Measurements from ENCODE around the gene CLDND1. TPM values are rescaled to one million over a fixed set of nuclear protein-coding genes. Genes with fewer than 3 reads are reported as not detected.

CLDND1 gene
- total RNA-seq, 1 experiment from 2014 or later = 80.6 TPM

DNA sequence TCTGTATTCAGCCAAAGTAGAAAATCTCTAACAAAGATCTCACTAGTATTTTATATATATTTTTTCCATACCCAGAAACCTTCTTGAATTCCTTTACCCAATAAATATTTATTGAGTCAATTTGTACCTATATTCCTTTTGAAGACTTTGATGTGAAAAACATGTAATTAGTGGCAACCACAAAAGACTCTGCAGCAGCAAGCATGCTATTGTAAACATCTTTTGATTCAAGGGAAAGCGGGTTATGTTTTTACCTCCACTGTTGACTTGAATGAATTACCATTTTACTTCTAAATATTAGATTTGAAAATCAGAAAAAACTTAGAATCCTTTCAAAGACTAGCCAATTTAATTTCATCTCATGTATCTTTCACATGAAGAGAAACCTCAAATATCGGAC lies 11.5 kb upstream of the CLDND1 start (continued):
- TF ChIP-seq ZNF416 (CRISPR knock-in tag; IDR thresholded peaks at IDR 0.05) (no peak), MYBL2 (CRISPR knock-in tag; IDR thresholded peaks at IDR 0.05) (no peak), ZNF396 (CRISPR knock-in tag; IDR thresholded peaks at IDR 0.05; ENCODE audit: borderline replicate concordance) (no peak)

DNA sequence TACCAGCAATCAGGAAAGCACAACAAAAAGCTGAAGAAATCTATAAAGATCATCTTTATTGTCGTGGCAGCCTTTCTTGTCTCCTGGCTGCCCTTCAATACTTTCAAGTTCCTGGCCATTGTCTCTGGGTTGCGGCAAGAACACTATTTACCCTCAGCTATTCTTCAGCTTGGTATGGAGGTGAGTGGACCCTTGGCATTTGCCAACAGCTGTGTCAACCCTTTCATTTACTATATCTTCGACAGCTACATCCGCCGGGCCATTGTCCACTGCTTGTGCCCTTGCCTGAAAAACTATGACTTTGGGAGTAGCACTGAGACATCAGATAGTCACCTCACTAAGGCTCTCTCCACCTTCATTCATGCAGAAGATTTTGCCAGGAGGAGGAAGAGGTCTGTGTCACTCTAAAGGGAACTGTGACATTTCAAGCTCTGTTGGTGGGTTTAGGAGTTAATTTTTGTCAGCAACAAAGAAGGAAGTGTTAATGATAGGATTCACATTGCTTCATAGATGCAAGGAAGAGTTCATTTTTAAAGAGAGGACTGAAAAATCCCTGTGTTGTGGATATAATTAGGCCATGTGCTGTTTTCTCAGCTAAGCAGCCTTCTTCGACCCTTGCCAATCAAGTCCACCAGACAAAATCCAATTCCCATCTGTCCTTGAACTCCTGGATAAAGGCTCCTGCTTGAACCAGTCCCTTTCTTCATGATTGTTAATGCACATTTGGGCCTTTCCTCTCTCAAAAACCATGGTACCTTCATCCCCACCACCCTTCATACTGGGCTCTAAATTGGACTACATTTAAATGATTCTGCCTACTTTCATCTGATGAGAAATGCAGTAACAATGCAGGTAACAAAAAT lies 10.2 kb upstream of the CLDND1 start:
- Mint-ChIP-seq H3K9me3 (no peaks in the 10 kb centered on the region), H3K27ac (no peak overlapping the region), H3K4me3 (no peak overlapping the region), H3K36me3 (no peaks in the 10 kb centered on the region), H3K4me1 (peaks cover 6% of the 10 kb centered on the region), H3K27me3 (ENCODE audit: low read depth) (no peaks in the 10 kb centered on the region)
- TF ChIP-seq CBFB (CRISPR knock-in tag; IDR thresholded peaks at IDR 0.05; ENCODE audit: low read depth) (no peak), ZNF396 (CRISPR knock-in tag; IDR thresholded peaks at IDR 0.05; ENCODE audit: borderline replicate concordance) (no peak), TP53 (CRISPR knock-in tag; IDR thresholded peaks at IDR 0.05) (no peak), IRF2 (CRISPR knock-in tag; IDR thresholded peaks at IDR 0.05; ENCODE audit: borderline replicate concordance, low read depth) (no peak), SMAD3 (CRISPR knock-in tag; IDR thresholded peaks at IDR 0.05; ENCODE audit: borderline replicate concordance) (no peak), NR1H2 (CRISPR knock-in tag; IDR thresholded peaks at IDR 0.05) (no peak)
- TF ChIP-seq, protein P1, sequence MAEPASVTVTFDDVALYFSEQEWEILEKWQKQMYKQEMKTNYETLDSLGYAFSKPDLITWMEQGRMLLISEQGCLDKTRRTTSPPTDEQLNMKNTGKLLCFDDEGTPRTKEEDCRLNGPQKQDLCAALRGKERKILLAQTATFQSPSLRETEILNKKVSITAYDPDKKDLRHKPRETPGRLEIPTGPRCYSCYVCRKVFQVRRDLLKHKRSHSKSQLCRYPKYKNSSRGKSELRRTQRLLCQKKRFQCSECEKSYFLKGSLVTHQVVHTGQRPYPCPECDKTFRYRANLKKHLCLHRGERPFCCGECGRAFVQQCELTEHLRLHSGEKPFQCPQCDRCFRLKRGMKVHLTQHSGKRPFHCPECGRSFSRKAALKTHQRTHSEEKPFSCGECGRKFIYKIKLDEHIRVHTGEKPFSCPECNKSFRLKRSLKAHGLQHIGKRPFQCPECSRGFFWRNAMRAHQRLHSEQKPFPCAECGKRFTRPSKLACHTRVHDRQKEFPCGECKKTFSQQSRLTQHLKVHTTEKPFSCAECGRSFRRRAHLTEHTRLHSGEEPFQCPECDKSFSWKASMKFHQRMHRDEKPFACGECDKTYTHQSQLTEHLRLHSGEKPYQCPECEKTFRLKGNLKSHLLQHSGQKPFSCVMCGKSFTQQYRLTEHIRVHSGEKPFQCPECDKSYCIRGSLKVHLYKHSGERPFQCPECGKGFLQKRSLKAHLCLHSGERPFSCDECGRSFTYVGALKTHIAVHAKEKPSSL (CRISPR knock-in tag; conservative IDR thresholded peaks at IDR 0.05) = no peak
- TF ChIP-seq, protein P2, sequence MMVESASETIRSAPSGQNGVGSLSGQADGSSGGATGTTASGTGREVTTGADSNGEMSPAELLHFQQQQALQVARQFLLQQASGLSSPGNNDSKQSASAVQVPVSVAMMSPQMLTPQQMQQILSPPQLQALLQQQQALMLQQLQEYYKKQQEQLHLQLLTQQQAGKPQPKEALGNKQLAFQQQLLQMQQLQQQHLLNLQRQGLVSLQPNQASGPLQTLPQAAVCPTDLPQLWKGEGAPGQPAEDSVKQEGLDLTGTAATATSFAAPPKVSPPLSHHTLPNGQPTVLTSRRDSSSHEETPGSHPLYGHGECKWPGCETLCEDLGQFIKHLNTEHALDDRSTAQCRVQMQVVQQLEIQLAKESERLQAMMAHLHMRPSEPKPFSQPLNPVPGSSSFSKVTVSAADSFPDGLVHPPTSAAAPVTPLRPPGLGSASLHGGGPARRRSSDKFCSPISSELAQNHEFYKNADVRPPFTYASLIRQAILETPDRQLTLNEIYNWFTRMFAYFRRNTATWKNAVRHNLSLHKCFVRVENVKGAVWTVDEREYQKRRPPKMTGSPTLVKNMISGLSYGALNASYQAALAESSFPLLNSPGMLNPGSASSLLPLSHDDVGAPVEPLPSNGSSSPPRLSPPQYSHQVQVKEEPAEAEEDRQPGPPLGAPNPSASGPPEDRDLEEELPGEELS (CRISPR knock-in tag; IDR thresholded peaks at IDR 0.05) = no peak
- ATAC-seq (no peak), DNase-seq (ENCODE audit: low spot score) (no peak)
- ChIA-PET POLR2A (no interaction called here), CTCF (interaction anchor here (1.6 to 1.8 kb wide), 2 partner anchors 10 to 124 kb away, joined by 5 to 6 read pairs; partner anchors contain the start of gene CLDND1)

DNA sequence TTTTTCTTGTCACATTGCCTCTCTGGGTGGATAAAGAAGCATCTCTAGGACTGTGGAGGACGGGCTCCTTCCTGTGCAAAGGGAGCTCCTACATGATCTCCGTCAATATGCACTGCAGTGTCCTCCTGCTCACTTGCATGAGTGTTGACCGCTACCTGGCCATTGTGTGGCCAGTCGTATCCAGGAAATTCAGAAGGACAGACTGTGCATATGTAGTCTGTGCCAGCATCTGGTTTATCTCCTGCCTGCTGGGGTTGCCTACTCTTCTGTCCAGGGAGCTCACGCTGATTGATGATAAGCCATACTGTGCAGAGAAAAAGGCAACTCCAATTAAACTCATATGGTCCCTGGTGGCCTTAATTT lies 9.6 kb upstream of the CLDND1 start:
- DNase-seq (ENCODE audit: low spot score) (no peak), ATAC-seq (no peak)
- TF ChIP-seq HMGA2 (CRISPR knock-in tag; IDR thresholded peaks at IDR 0.05) = no peak
- TF ChIP-seq, protein P3, sequence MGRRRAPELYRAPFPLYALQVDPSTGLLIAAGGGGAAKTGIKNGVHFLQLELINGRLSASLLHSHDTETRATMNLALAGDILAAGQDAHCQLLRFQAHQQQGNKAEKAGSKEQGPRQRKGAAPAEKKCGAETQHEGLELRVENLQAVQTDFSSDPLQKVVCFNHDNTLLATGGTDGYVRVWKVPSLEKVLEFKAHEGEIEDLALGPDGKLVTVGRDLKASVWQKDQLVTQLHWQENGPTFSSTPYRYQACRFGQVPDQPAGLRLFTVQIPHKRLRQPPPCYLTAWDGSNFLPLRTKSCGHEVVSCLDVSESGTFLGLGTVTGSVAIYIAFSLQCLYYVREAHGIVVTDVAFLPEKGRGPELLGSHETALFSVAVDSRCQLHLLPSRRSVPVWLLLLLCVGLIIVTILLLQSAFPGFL (CRISPR knock-in tag; IDR thresholded peaks at IDR 0.05; ENCODE audit: borderline replicate concordance) = no peak
- Mint-ChIP-seq H3K36me3 (no peaks in the 10 kb centered on the region), H3K4me3 (no peak overlapping the region), H3K27ac (no peak overlapping the region), H3K4me1 (peaks cover 6% of the 10 kb centered on the region), H3K27me3 (ENCODE audit: low read depth) (no peaks in the 10 kb centered on the region), H3K9me3 (no peaks in the 10 kb centered on the region)
- CTCF ChIA-PET = interaction anchor here (1.6 to 1.8 kb wide), 2 partner anchors 9 to 125 kb away, joined by 5 to 6 read pairs; partner anchors contain the start of gene CLDND1
- POLR2A ChIA-PET = no interaction called here

DNA sequence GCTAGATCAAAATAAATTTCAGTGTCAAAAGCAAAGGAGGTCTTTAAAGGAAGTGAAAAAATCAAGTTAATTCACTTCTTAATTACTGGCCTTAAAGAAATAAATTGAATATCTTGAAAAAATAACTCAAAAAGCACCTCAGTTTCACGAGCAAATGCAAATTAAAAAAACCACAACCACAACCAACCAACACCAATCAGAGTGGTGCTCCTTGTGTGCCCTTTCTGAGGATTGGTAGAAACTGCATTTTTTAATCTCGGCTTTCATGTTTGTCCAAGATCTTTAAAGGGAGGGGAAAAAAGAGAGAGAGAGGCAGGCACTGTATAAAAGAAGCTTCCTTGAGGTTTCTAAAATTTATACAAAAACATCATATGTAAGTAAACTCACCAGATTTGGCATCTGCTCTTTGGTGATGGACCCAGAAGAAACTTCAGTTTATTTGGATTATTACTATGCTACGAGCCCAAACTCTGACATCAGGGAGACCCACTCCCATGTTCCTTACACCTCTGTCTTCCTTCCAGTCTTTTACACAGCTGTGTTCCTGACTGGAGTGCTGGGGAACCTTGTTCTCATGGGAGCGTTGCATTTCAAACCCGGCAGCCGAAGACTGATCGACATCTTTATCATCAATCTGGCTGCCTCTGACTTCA lies 9.0 kb upstream of the CLDND1 start, which contains the start of gene GPR15:
TSS of gene GPR15 (plus strand) at position 357 of the 653 bp plus-strand sequence. CDS start at position 413, 56 bp downstream.
- peaks cover 6% of the 10 kb centered on the region for H3K4me1 Mint-ChIP-seq
- no peaks in the 10 kb centered on the region for H3K9me3 Mint-ChIP-seq
- ATAC-seq = no peak
- TF ChIP-seq ZBTB21 (CRISPR knock-in tag; IDR thresholded peaks at IDR 0.05; ENCODE audit: borderline replicate concordance) (no peak), SMAD4 (CRISPR knock-in tag; IDR thresholded peaks at IDR 0.05) (no peak), ZNF396 (CRISPR knock-in tag; IDR thresholded peaks at IDR 0.05; ENCODE audit: borderline replicate concordance) (no peak), TP53 (CRISPR knock-in tag; IDR thresholded peaks at IDR 0.05) (no peak)
- TF ChIP-seq, protein P4, sequence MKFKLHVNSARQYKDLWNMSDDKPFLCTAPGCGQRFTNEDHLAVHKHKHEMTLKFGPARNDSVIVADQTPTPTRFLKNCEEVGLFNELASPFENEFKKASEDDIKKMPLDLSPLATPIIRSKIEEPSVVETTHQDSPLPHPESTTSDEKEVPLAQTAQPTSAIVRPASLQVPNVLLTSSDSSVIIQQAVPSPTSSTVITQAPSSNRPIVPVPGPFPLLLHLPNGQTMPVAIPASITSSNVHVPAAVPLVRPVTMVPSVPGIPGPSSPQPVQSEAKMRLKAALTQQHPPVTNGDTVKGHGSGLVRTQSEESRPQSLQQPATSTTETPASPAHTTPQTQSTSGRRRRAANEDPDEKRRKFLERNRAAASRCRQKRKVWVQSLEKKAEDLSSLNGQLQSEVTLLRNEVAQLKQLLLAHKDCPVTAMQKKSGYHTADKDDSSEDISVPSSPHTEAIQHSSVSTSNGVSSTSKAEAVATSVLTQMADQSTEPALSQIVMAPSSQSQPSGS (CRISPR knock-in tag; IDR thresholded peaks at IDR 0.05; ENCODE audit: borderline replicate concordance, low read depth) = no peak
- TF ChIP-seq, protein P5, sequence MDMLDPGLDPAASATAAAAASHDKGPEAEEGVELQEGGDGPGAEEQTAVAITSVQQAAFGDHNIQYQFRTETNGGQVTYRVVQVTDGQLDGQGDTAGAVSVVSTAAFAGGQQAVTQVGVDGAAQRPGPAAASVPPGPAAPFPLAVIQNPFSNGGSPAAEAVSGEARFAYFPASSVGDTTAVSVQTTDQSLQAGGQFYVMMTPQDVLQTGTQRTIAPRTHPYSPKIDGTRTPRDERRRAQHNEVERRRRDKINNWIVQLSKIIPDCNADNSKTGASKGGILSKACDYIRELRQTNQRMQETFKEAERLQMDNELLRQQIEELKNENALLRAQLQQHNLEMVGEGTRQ (CRISPR knock-in tag; IDR thresholded peaks at IDR 0.05) = no peak
- TF ChIP-seq, protein P6, sequence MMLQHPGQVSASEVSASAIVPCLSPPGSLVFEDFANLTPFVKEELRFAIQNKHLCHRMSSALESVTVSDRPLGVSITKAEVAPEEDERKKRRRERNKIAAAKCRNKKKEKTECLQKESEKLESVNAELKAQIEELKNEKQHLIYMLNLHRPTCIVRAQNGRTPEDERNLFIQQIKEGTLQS (CRISPR knock-in tag; conservative IDR thresholded peaks at IDR 0.05) = no peak
- no peak for DNase-seq (ENCODE audit: low spot score)
- POLR2A ChIA-PET = no interaction called here
- no peaks in the 10 kb centered on the region for H3K36me3 Mint-ChIP-seq
- CTCF ChIA-PET = interaction anchor here (1.6 to 1.8 kb wide), 2 partner anchors 9 to 126 kb away, joined by 5 to 6 read pairs; partner anchors contain the start of gene CLDND1
- no peak within 1 kb of the TSS for H3K27ac Mint-ChIP-seq
- no peak within 1 kb of the TSS for H3K4me3 Mint-ChIP-seq
- no peaks in the 10 kb centered on the region for H3K27me3 Mint-ChIP-seq (ENCODE audit: low read depth)
